Middle frontal gyrus (tissue), 1 donor: ENCODE results near the gene NOS3.

ENCODE experiments used
- DNase-seq: peaks from one replicate; pipeline ENCODE4 v3.0.0-alpha.2; 2015; ENCODE audit warnings: low spot score; ENCODE audit errors: extremely low spot score

The NOS3 gene

DNA sequence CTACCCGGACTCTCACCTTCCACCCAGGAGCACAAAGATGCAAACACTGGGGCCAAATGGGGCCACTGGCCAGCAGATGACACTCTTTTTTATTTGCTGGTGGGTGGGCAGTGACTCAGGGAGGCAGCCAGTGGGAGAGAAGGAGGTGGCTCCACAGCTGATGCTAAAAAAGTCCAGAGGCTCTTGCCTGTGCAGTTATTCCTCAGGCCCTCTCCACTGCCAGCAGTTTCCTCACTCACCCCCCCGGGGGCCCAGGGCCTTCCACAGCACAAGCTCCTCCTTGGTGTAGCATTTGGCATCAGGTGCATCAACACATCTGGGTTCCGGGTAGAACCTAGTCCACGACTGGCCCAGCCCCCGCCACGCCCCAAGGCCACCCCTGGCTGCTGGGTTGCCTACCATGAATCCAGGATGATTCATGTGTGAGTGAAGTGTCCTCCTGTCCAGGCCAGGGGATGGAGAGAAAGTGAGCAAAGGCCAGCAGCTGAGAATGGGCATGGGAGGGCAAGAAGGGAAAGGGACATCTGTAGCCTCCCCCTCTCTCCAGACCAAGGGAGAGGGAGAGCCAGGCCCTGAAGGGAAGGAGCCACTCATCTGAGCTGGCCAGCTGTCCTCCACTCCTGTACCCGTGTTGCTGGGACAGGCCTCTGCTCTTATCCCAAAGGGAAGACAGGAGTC, 11.0 kb upstream of the NOS3 start:
- DNase-seq, result no peak

GRCh38 chr7:150980663-150981062, 10.2 kb upstream of the NOS3 start:
- no peak for DNase-seq

GRCh38 chr7:150981644-150982043, 9.2 kb upstream of the NOS3 start:
- DNase-seq, result no peak

- peak; percentile 67 for DNase-seq
Observed at GRCh38 chr7:150982351-150982750, 8.5 kb upstream of the NOS3 start.

DNA sequence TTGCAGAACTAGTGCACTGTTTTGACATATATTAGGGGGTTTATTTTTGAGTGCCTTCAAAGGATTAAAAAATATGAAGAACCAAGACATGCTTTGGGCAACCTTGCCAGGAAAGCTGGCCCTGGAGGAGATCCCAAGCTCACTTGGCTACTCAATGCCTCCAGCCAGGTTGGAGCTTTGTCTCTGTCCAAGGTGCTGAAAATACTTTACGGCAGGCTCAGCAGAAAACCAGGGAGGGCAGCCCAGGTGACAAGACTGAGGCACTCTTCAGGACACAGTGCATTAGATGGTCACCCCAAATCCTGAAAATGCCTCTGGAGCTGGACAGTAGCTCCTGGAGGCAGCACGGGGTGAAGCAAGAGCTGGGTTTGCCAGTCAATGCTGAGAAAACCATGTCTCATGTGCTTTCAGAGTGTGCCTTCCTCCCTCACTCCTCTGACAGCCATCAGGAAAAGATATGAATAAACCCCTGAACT, 6.9 kb upstream of the NOS3 start:
- no peak for DNase-seq

DNA sequence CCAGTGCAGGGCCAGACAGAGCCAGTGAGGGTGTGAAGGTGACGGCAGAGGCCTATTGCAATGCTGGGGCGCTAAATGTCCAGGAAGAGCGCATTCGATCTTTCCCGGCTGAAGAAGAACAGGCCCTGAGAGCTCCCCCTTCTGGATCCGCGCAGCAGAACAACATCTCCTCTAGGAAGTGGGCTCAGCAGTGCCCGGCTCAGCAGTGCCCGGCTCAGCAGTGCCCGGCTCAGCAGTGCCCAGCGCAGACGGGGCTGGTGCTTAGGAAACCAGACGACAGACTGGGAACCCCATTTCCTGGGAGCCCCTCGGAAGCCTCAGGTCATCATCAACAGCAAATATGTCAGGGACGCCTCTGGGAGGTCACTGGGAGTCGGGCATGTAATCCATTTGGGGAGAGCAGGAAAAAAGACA, 4.7 kb upstream of the NOS3 start:
- DNase-seq, result no peak

- DNase-seq, result no peak
Observed at GRCh38 chr7:150986556-150986955, 4.3 kb upstream of the NOS3 start.

DNA sequence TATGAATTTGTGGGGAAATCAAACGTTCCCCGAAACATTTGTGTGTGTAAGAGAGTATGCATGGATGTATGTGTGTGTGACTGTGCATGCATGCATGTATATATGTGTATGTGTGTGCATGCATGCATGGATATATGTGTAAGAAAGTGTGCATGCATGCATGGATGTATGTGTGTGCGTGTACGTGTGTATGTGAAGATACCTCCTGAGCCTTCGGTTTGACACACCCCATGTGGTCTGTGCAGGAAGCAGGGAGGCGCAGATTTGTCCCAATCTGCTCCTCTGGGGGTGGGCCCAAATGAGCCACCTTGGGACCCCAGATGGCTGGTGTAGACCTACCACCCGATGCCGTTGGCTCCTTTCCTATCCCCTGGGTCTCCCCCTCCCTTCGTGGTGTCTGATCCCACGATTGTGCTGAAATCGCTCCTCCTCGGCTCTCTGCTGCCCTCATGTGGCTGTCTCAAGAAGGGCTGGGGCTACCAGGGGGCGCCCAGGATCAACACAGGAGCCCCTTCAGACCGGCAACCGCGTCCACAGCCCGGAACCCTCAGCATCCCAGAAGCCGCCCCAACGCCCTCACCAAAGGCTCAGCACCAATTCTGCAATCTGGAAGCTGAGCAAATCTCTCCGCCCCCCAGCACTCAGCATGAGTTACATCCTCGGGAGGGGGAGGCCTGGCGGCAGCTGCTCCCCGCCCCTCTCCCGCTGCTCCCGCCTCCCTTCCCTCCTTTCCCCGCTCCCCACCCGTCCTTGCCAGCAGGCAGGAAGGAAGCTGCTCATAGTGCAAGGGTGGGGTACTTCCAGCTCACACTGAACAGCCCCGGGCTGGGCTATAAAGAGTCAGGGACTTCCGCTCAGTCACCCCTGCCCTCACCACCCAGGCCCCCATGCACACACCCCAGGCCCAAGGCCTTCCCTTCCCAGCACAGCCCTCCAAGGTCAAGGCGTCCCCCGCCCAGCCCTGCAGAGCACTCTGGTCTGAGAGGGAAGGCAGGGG, 2.3 kb upstream of the NOS3 start:
- DNase-seq, result no peak

DNA sequence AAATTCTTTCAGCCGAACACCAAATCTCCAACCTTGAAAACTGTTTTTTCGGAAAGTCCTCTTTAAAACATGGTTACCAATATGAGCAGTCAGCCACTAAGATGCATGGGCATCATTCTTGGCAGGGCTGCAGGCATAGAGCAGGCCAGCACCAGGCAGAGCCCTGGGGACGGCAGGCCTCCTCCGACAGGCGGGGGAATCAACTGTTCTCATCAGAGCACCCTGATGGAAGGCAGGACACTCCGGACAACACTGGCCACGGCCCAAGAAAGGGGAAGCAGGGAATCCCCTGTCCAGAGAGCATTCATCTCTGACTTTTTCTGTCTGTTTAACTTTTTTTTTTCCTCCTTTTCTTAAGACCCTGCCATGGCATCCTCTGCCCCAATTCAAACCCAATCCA, 1.4 kb upstream of the NOS3 start:
- DNase-seq, result no peak

- no peak for DNase-seq
Observed at GRCh38 chr7:150992051-150992640, 1.3 kb downstream of the NOS3 start.

GRCh38 chr7:150992833-150993302, 2.1 kb downstream of the NOS3 start:
- DNase-seq, result no peak

DNA sequence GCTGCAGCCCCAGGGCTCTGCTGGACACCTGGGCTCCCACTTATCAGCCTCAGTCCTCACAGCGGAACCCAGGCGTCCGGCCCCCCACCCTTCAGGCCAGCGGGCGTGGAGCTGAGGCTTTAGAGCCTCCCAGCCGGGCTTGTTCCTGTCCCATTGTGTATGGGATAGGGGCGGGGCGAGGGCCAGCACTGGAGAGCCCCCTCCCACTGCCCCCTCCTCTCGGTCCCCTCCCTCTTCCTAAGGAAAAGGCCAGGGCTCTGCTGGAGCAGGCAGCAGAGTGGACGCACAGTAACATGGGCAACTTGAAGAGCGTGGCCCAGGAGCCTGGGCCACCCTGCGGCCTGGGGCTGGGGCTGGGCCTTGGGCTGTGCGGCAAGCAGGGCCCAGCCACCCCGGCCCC, 2.7 kb downstream of the NOS3 start:
- no peak for DNase-seq

- DNase-seq, result no peak
Observed at GRCh38 chr7:150994141-150994837, 3.5 kb downstream of the NOS3 start.

- no peak for DNase-seq
Observed at GRCh38 chr7:150994838-150995510, 4.2 kb downstream of the NOS3 start.

GRCh38 chr7:150996376-150997074, 5.7 kb downstream of the NOS3 start:
- no peak for DNase-seq

DNA sequence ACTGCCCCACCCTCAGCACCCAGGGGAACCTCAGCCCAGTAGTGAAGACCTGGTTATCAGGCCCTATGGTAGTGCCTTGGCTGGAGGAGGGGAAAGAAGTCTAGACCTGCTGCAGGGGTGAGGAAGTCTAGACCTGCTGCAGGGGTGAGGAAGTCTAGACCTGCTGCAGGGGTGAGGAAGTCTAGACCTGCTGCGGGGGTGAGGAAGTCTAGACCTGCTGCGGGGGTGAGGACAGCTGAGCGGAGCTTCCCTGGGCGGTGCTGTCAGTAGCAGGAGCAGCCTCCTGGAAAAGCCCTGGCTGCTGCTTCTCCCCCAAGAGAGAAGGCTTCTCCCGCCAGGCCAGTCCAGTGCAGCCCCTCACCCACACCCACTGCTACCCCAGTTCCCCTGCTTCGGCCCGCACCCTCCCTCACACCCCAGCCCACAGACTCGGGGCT, 6.3 kb downstream of the NOS3 start:
- no peak for DNase-seq

DNA sequence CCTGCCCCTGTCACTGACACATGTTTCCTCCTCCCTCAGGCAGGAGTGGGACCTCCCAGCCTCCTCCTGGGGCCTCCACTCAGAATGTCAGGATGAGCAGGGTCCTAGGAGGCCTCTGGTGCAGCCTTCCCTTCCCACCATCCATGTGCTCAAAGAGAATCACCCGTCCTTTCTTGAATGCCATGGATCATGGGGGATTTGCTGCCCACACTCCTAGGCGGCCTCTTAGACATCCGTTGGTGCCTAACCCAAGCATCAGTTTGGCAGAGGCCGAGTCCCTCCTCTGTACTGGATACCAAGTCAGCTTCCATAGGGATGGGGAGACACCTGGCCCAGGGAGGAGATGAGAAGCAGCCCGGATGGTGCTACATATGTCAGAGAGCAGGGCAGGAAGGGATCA, 7.0 kb downstream of the NOS3 start:
- DNase-seq, result no peak

DNA sequence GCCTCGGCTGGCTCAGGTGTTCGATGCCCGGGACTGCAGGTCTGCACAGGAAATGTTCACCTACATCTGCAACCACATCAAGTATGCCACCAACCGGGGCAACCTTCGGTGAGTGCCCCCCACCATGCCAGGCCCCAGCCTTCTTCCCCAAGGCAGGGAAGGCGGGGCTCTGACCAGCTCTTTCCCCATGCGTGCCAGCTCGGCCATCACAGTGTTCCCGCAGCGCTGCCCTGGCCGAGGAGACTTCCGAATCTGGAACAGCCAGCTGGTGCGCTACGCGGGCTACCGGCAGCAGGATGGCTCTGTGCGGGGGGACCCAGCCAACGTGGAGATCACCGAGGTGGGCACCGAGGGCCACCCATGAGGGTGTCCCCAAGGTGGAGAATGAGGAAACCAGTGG, 7.5 kb downstream of the NOS3 start:
- DNase-seq, result no peak

- no peak for DNase-seq
Observed at GRCh38 chr7:150999001-150999400, 8.2 kb downstream of the NOS3 start.
